ENCODE results near the gene PHLPP1. TPM values are rescaled to one million over a fixed set of nuclear protein-coding genes. Genes with fewer than 3 reads are reported as not detected.

Gene PHLPP1
- total RNA-seq, 1 experiment from 2014 or later = 14.7 TPM

- no peak for ATAC-seq
- no peaks in the 10 kb centered on the region for H4K20me1 ChIP-seq (ENCODE audit: insufficient read depth)
- no peaks in the 10 kb centered on the region for H3K79me2 ChIP-seq (ENCODE audit: insufficient read depth, low read length)
- H3K9ac ChIP-seq (ENCODE audit: low read length) = no peak overlapping the region
- no peaks in the 10 kb centered on the region for H3K27me3 ChIP-seq (ENCODE audit: insufficient read depth, low read length)
- H3K4me2 ChIP-seq (ENCODE audit: low read length) = no peak overlapping the region
- no peak overlapping the region for H3K27ac ChIP-seq (ENCODE audit: low read depth, low read length)
- ChIA-PET RAD21 (ENCODE audit: low non-redundant PET in 1 of 2, low total read pairs in 2 of 2, uncharacterized antibody in 2 of 2, unreplicated experiment in 2 of 2) (no interaction called here), POLR2A (no interaction called here), CTCF (no interaction called here)
- H3K4me1 ChIP-seq (ENCODE audit: control insufficient read depth in 1 of 2, insufficient read depth in 2 of 2, low read length in 2 of 2) = no peaks in the 10 kb centered on the region
- no TSS peak for BruUV-seq (replicated peaks)
- intact Hi-C loops (cut with micrococcal nuclease) = no loop called here
- DNase-seq (ENCODE audit: low read depth, low spot score) = no peak
- no peak overlapping the region for H3K4me3 ChIP-seq (replicated peaks in 1 of 2; ENCODE audit: low read depth in 1 of 2, low read length in 2 of 2)
- H3K9me3 ChIP-seq (ENCODE audit: control insufficient read depth in 1 of 2, insufficient read depth in 1 of 2, low read depth in 1 of 2, low read length in 2 of 2) = no peaks in the 10 kb centered on the region
- no peak for TF ChIP-seq EZH2phosphoT487 (IDR thresholded peaks at IDR 0.05; ENCODE audit: borderline replicate concordance)
- no peak for TF ChIP-seq EZH2 (IDR thresholded peaks at IDR 0.05)
- no peak for TF ChIP-seq POLR2A (IDR thresholded peaks at IDR 0.05; ENCODE audit: borderline replicate concordance, extremely low read depth, insufficient read depth, insufficient read length)
- no peak for TF ChIP-seq SRF (IDR thresholded peaks at IDR 0.05; ENCODE audit: low read depth)
- TF ChIP-seq CBX3 (IDR thresholded peaks at IDR 0.05; ENCODE audit: low read depth) = no peak
- TF ChIP-seq EGR1 (IDR thresholded peaks at IDR 0.05; ENCODE audit: low read depth) = no peak
- TF ChIP-seq MAX (IDR thresholded peaks at IDR 0.05) = no peak
- no peak for TF ChIP-seq POLR2AphosphoS5 (IDR thresholded peaks at IDR 0.05; ENCODE audit: low read depth, low read length)
- no peak for TF ChIP-seq ELF1 (IDR thresholded peaks at IDR 0.05; ENCODE audit: borderline replicate concordance, low read depth)
- TF ChIP-seq, protein P1, sequence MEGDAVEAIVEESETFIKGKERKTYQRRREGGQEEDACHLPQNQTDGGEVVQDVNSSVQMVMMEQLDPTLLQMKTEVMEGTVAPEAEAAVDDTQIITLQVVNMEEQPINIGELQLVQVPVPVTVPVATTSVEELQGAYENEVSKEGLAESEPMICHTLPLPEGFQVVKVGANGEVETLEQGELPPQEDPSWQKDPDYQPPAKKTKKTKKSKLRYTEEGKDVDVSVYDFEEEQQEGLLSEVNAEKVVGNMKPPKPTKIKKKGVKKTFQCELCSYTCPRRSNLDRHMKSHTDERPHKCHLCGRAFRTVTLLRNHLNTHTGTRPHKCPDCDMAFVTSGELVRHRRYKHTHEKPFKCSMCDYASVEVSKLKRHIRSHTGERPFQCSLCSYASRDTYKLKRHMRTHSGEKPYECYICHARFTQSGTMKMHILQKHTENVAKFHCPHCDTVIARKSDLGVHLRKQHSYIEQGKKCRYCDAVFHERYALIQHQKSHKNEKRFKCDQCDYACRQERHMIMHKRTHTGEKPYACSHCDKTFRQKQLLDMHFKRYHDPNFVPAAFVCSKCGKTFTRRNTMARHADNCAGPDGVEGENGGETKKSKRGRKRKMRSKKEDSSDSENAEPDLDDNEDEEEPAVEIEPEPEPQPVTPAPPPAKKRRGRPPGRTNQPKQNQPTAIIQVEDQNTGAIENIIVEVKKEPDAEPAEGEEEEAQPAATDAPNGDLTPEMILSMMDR (IDR thresholded peaks at IDR 0.05 in 2 of 3, conservative IDR thresholded peaks at IDR 0.05 in 1 of 3; ENCODE audit: borderline replicate concordance in 1 of 3, insufficient read depth in 1 of 3, low read depth in 2 of 3, low read length in 2 of 3) = no peak
- TF ChIP-seq CEBPB (IDR thresholded peaks at IDR 0.05; ENCODE audit: low read depth) = no peak
- TF ChIP-seq ZNF274 (IDR thresholded peaks at IDR 0.05; ENCODE audit: low read depth, low read length) = no peak
- TF ChIP-seq, protein P2, sequence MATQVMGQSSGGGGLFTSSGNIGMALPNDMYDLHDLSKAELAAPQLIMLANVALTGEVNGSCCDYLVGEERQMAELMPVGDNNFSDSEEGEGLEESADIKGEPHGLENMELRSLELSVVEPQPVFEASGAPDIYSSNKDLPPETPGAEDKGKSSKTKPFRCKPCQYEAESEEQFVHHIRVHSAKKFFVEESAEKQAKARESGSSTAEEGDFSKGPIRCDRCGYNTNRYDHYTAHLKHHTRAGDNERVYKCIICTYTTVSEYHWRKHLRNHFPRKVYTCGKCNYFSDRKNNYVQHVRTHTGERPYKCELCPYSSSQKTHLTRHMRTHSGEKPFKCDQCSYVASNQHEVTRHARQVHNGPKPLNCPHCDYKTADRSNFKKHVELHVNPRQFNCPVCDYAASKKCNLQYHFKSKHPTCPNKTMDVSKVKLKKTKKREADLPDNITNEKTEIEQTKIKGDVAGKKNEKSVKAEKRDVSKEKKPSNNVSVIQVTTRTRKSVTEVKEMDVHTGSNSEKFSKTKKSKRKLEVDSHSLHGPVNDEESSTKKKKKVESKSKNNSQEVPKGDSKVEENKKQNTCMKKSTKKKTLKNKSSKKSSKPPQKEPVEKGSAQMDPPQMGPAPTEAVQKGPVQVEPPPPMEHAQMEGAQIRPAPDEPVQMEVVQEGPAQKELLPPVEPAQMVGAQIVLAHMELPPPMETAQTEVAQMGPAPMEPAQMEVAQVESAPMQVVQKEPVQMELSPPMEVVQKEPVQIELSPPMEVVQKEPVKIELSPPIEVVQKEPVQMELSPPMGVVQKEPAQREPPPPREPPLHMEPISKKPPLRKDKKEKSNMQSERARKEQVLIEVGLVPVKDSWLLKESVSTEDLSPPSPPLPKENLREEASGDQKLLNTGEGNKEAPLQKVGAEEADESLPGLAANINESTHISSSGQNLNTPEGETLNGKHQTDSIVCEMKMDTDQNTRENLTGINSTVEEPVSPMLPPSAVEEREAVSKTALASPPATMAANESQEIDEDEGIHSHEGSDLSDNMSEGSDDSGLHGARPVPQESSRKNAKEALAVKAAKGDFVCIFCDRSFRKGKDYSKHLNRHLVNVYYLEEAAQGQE (IDR thresholded peaks at IDR 0.05; ENCODE audit: low read depth) = no peak
- TF ChIP-seq SP1 (IDR thresholded peaks at IDR 0.05; ENCODE audit: low read depth) = no peak
- no peak for TF ChIP-seq RAD21 (IDR thresholded peaks at IDR 0.05; ENCODE audit: low read depth)
- TF ChIP-seq, protein P3, sequence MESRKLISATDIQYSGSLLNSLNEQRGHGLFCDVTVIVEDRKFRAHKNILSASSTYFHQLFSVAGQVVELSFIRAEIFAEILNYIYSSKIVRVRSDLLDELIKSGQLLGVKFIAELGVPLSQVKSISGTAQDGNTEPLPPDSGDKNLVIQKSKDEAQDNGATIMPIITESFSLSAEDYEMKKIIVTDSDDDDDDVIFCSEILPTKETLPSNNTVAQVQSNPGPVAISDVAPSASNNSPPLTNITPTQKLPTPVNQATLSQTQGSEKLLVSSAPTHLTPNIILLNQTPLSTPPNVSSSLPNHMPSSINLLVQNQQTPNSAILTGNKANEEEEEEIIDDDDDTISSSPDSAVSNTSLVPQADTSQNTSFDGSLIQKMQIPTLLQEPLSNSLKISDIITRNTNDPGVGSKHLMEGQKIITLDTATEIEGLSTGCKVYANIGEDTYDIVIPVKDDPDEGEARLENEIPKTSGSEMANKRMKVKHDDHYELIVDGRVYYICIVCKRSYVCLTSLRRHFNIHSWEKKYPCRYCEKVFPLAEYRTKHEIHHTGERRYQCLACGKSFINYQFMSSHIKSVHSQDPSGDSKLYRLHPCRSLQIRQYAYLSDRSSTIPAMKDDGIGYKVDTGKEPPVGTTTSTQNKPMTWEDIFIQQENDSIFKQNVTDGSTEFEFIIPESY (IDR thresholded peaks at IDR 0.05; ENCODE audit: extremely low read depth, insufficient replicate concordance, low read length) = no peak
- H3K36me3 ChIP-seq (ENCODE audit: control insufficient read depth in 1 of 2, insufficient read depth in 2 of 2, low read length in 2 of 2) = no peaks in the 10 kb centered on the region
- H3K9me2 ChIP-seq (ENCODE audit: insufficient read depth) = no peaks in the 10 kb centered on the region
- H2AFZ ChIP-seq (ENCODE audit: low read depth, low read length, poor library complexity, severe bottlenecking) = no peak overlapping the region
Measured at GRCh38 chr18:62914871-62915392, 199.6 kb downstream of the PHLPP1 start.

All from HCT116 (cell line).